Measurements from ENCODE around the gene PISD. TPM values are rescaled to one million over a fixed set of nuclear protein-coding genes. Genes with fewer than 3 reads are reported as not detected.

The PISD gene
- total and polyA plus RNA-seq, 9 of the 15 experiments (the other 6 are each of a cell fraction or from before 2014, with no cell fraction given), result 24.5 to 65.9 (median 36.6) TPM

DNA sequence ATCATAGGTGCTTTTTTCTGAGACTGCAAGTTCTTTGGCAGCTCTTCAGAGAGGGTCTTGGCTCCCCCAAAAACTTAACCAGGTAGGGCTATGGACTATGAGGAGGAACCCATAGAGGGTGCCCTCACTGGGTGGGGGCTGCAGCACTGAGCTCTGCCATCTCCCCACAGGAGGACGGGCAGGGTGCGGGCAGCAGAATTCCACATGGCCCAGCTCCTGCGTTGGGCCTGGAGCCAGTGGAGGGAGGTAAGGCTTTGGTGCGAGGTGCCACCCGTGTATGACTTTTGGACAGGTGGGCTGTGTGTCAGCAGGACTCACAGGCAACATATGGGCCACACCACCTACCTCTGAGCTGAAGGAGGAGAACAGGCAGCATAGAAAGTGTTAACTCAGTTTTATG lies 58.4 kb downstream of the PISD start:
- DNase-seq (ENCODE audit: extremely low read depth in 1 of 4, low spot score in 3 of 4) (no peak), ATAC-seq (no peak), FAIRE-seq (no peak)
- peaks cover 21 to 35% of the 10 kb centered on the region in 2 experiments; a peak in 4 of 5 replicates for H3K4me1 ChIP-seq (replicated peaks in 1 of 2; ENCODE audit: control insufficient read depth in 2 of 2, insufficient read depth in 2 of 2, low read length in 2 of 2)
- intact Hi-C loops (cut with micrococcal nuclease), result loop anchor here (2.0 kb wide), 1 partner anchor 19 kb away; no protein-coding TSS in a partner anchor
- H3K36me3 ChIP-seq (ENCODE audit: control insufficient read depth, insufficient read depth, low read length), result peaks cover 20% of the 10 kb centered on the region; the same call in 2 of the 3 replicates
- H3K4me3 ChIP-seq, result no peak overlapping the region
- no peaks in the 10 kb centered on the region for H3K79me2 ChIP-seq (ENCODE audit: control insufficient read depth, insufficient read depth, low read length)
- POLR2A ChIA-PET, result interaction anchor here (0.6 to 3.4 kb wide), 6 partner anchors 10 to 985 kb away, joined by 3 to 14 read pairs (median 4); no protein-coding TSS in a partner anchor
- in situ Hi-C loops (cut with MboI), result no loop called here
- peak overlapping the region; percentile 63 for H3K4me2 ChIP-seq (ENCODE audit: insufficient read depth, low read length)
- no peaks in the 10 kb centered on the region for H4K20me1 ChIP-seq (replicated peaks; ENCODE audit: control insufficient read depth, insufficient read depth, low read length)
- H3K9me1 ChIP-seq (ENCODE audit: control insufficient read depth, insufficient read depth, low read length), result peaks cover 8% of the 10 kb centered on the region
- peak overlapping the region; percentile 77 for H3K27ac ChIP-seq (ENCODE audit: extremely low read depth, low read depth, low read length)
- H2AFZ ChIP-seq (ENCODE audit: low read depth, low read length), result 0 out of 2 replicates have a peak overlapping the region, but pooled peaks have one; percentile 66
- H3K27me3 ChIP-seq (ENCODE audit: control insufficient read depth in 2 of 2, insufficient read depth in 2 of 2, low read length in 2 of 2), result no peaks in the 10 kb centered on the region
- no peaks in the 10 kb centered on the region for H3K9me3 ChIP-seq (replicated peaks; ENCODE audit: control insufficient read depth, insufficient read depth, low read depth, low read length)
- 83% methylated on average over 4 of the region's 5 CpGs for WGBS (ENCODE audit: insufficient coverage, low coverage, missing lambda C conversion rate)
- CTCF ChIA-PET (ENCODE audit: low intra/inter-chr PET ratio), result no interaction called here
- no peak for TF ChIP-seq BRF1 (IDR thresholded peaks at IDR 0.05; ENCODE audit: borderline replicate concordance, extremely low read depth, insufficient read length)
- TF ChIP-seq ZFX (CRISPR knock-in tag; IDR thresholded peaks at IDR 0.05), result peak; percentile 47; the same call in 1 of the 2 replicates
- TF ChIP-seq POLR2G (IDR thresholded peaks at IDR 0.05; ENCODE audit: low read depth, low read length), result 0 out of 2 replicates have a peak, but pooled peaks have one; percentile 20
- TF ChIP-seq, protein P1, sequence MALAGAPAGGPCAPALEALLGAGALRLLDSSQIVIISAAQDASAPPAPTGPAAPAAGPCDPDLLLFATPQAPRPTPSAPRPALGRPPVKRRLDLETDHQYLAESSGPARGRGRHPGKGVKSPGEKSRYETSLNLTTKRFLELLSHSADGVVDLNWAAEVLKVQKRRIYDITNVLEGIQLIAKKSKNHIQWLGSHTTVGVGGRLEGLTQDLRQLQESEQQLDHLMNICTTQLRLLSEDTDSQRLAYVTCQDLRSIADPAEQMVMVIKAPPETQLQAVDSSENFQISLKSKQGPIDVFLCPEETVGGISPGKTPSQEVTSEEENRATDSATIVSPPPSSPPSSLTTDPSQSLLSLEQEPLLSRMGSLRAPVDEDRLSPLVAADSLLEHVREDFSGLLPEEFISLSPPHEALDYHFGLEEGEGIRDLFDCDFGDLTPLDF (CRISPR knock-in tag; IDR thresholded peaks at IDR 0.05), result no peak
- H3K9ac ChIP-seq (ENCODE audit: insufficient read depth in 1 of 2, low read depth in 2 of 2, low read length in 2 of 2), result peak overlapping the region; percentile 51 to 75
- no TSS peak for BruUV-seq (replicated peaks)
